AG09309 (cell line): Measurements from ENCODE around the gene AKAP8L.

Experiments used
- DNase-seq: peaks from one replicate; pipeline ENCODE4 v3.0.0-alpha.2; 2010; ENCODE audit warnings: low read depth
- H3K4me3 ChIP-seq: 2 replicates; pipeline ENCODE4 v1.5.1; 2011; ENCODE audit warnings: mild to moderate bottlenecking, low read depth, low read length, moderate library complexity; ENCODE audit not compliant: control insufficient read depth
- CTCF ChIP-seq: IDR thresholded peaks from 2 replicates; pipeline ENCODE4 v1.5.1; 2011; ENCODE audit warnings: mild to moderate bottlenecking, low read depth, low read length, inconsistent platforms; ENCODE audit not compliant: insufficient read depth, control insufficient read depth; ENCODE audit errors: missing control alignments

Gene AKAP8L, protein sequence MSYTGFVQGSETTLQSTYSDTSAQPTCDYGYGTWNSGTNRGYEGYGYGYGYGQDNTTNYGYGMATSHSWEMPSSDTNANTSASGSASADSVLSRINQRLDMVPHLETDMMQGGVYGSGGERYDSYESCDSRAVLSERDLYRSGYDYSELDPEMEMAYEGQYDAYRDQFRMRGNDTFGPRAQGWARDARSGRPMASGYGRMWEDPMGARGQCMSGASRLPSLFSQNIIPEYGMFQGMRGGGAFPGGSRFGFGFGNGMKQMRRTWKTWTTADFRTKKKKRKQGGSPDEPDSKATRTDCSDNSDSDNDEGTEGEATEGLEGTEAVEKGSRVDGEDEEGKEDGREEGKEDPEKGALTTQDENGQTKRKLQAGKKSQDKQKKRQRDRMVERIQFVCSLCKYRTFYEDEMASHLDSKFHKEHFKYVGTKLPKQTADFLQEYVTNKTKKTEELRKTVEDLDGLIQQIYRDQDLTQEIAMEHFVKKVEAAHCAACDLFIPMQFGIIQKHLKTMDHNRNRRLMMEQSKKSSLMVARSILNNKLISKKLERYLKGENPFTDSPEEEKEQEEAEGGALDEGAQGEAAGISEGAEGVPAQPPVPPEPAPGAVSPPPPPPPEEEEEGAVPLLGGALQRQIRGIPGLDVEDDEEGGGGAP

GRCh38 chr19:15418579-15419412 is at the start of gene AKAP8L:
AKAP8L (minus strand) TSS chr19:15418988; CDS start chr19:15418923, 65 bp downstream.
- DNase-seq, result peak; percentile 99
- peak; percentile 72 for TF ChIP-seq CTCF
- peak within 1 kb of the TSS; percentile 92 for H3K4me3 ChIP-seq

GRCh38 chr19:15467734-15468214 is 49.0 kb upstream of the AKAP8L start:
- no peak for DNase-seq
- no peak for TF ChIP-seq CTCF
- H3K4me3 ChIP-seq, result no peak overlapping the region

DNA sequence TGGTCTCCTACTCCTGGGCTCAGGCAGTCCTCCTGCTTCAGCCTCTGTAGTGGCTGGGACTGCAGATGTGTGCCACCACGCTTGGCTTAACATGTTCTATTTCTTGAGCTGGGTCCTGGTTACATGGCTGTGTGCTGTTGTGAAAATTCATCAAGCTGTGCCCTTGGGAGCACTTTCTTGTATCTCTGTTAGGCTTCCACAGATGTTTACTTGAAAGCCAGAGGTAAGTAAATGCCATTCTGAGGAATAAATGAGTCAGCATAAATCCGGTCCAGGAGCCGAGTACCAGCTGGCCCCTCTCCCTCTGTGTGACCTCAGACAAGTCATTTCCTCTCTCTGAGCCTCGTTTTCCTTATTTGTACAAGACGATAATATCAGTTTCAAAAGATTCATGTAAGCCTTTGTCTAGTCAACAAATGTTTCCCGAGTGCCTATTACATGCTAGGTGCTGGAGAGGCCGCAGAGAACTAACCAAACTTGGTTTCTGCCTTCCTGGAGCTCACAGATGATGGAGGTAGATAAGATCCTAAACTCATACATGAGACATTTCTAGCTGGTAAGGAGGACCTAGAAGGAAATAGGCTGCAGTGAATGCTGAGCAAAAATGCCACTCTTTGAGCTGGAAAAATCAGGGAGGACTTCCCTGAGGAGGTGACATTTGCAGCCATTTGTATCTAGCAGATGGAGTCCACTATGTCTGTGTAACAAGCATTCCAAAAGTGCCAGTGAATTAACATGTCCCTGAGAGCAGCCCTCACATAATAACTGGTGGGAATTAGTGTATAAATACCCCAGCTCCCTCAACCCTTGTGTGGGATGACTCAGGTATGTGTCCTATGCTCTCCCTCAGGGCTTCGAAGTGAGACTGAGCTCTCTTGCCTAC is 48.3 kb upstream of the AKAP8L start:
- DNase-seq, result no peak
- no peak overlapping the region for H3K4me3 ChIP-seq
- TF ChIP-seq CTCF, result no peak

DNA sequence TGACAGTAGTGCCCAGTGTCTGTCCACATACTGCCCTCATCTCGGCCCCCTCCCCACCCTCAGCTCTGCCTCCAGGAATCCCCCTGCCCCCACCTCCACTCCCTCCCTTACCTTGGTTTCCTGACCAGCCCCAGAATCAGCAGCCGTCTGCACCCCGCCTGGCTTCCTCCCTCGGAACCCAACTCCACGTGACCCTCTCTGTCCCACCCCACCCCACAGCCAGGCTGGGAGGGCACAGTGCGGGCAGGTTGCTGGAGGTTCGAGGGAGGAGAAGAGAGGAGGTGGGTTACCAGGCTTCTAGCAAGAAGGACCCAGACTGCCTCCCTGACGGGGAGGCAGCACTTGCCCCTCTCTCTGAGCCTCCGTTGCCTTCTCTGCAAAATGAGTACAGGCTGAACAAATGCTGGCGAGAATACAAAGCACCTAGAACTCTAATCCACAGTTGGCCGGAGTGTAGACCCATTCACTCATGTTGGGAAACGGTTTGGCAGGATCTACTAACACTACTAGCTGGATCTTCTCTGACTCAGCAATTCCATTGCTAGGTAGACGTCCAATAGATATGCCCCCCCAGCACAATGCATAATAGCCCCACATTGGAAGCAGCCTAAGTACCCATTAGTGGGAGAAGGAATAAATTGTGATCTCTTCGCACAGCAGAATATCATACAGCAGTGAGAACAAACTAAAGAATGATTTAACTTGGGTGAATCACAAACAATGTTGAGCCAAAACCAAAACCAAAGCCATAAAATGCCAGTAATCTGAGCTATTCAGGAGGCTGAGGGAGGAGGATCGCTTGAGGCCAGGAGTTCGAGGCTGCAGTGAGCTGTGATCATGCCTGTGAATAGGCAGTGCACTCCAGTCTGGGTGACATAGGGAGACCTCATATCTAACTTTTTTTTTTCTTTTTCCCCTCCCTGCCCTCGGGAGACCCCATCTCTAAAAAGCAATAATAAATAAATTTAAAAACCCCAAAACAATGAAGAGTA is 45.9 kb upstream of the AKAP8L start, which contains the start of gene RASAL3:
Gene RASAL3, minus strand, starts transcription at position 151 of the 992 bp plus-strand sequence. CDS start 186 bp downstream, outside the sequence.
- no peak for DNase-seq
- no peak within 1 kb of the TSS for H3K4me3 ChIP-seq
- TF ChIP-seq CTCF, result no peak

- DNase-seq, result no peak
- TF ChIP-seq CTCF, result no peak
- H3K4me3 ChIP-seq, result no peak overlapping the region
These were observed 45.1 kb upstream of the AKAP8L start for GRCh38 chr19:15463861-15464371.
